GM12872 (cell line): ENCODE results near the gene SGTB.

Source experiments
- TF ChIP-seq, protein P1 (sequence below): IDR thresholded peaks from 3 replicates; pipeline ENCODE4 v1.5.1; 2011; ENCODE audit warnings: low read depth, mild to moderate bottlenecking, low read length, moderate library complexity; ENCODE audit not compliant: insufficient read depth

Gene SGTB, protein sequence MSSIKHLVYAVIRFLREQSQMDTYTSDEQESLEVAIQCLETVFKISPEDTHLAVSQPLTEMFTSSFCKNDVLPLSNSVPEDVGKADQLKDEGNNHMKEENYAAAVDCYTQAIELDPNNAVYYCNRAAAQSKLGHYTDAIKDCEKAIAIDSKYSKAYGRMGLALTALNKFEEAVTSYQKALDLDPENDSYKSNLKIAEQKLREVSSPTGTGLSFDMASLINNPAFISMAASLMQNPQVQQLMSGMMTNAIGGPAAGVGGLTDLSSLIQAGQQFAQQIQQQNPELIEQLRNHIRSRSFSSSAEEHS

DNA sequence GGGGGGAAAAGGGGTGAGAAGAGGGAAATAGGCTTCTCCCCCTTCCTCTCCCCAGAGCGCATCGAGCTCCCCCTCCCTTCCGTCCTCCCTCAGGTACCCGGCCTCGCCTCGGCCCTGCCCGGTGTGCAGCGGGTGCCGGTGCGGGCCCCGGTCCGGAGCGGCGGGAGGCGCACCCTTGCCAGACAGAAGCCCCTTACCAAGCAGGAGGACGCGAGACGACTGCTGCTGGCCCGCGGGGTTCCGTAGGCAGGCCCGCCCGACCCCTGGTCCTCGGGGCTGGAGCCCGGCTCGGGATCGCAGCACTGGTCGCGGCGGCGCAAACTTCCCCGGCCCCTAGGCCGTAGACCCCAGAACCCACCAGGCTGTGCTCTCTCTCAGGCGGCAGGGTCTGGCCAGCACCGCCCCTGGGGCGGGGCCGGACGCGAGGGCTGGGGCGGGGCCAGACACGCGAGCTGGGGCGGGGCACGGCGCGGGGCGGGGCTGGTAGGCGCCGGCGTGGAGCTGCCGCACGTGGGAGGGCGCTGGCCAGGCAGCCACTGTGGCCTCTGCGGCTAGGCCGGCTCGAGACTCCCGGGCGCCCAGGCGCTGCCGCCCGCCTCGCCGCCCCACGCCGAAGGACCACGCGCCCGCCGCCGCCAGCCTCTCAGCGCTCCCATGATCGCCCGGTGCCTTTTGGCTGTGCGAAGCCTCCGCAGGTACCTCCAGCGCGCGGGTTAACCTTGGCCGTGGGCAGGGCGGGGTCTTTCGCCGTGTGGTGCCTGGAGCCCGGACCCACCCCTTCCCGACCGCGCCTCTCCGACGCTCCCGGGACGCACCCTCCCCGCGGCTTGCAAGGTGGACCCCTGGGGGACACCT lies at the start of gene SGTB, which contains the start of gene NLN:
SGTB (minus strand) TSS at position 390 of the 855 bp plus-strand sequence. CDS start 1,302 bp downstream, outside the sequence.
NLN (plus strand) TSS at position 486 of the 855 bp plus-strand sequence; CDS start at position 655, 169 bp downstream.
- TF ChIP-seq, protein P1, sequence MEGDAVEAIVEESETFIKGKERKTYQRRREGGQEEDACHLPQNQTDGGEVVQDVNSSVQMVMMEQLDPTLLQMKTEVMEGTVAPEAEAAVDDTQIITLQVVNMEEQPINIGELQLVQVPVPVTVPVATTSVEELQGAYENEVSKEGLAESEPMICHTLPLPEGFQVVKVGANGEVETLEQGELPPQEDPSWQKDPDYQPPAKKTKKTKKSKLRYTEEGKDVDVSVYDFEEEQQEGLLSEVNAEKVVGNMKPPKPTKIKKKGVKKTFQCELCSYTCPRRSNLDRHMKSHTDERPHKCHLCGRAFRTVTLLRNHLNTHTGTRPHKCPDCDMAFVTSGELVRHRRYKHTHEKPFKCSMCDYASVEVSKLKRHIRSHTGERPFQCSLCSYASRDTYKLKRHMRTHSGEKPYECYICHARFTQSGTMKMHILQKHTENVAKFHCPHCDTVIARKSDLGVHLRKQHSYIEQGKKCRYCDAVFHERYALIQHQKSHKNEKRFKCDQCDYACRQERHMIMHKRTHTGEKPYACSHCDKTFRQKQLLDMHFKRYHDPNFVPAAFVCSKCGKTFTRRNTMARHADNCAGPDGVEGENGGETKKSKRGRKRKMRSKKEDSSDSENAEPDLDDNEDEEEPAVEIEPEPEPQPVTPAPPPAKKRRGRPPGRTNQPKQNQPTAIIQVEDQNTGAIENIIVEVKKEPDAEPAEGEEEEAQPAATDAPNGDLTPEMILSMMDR = no peak

DNA sequence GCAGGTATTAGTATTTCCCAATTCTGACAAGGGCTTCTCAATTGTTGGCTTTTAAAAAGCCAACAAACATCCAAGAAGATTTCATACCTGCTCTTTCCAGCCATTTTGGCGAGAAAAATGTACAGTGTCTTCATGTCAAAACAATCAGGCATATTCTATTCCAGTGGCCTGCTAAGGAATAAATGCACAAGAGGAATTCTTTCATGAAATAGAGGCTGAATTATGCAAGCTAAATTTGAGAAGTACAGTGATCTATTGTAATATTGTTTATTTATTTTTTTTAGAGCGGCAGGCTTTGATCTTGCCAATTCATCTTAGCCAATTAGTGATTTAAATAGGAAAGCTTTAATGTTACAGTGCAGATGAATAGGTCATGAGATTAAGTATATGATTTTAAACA lies 49.4 kb upstream of the SGTB start:
- TF ChIP-seq, protein P1 = no peak

DNA sequence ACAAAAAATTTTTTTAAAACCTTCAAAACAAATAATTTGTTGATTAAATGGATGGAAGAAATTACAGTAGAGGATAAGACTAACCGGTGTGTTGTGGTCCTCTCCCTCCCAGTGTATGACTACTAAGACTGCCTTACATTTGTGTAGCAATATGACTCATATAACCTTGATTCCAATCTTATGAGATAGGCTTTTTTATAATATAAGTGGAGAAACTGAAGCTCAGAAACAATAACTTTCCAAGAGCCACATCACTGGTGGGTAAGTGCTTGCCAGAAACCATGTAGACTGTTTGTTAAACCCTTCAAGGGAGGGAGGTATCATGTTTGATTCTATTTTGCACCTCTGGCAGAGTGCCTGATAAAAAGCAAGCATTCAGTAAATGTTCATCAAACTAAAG lies 47.6 kb upstream of the SGTB start:
- TF ChIP-seq, protein P1 = no peak

DNA sequence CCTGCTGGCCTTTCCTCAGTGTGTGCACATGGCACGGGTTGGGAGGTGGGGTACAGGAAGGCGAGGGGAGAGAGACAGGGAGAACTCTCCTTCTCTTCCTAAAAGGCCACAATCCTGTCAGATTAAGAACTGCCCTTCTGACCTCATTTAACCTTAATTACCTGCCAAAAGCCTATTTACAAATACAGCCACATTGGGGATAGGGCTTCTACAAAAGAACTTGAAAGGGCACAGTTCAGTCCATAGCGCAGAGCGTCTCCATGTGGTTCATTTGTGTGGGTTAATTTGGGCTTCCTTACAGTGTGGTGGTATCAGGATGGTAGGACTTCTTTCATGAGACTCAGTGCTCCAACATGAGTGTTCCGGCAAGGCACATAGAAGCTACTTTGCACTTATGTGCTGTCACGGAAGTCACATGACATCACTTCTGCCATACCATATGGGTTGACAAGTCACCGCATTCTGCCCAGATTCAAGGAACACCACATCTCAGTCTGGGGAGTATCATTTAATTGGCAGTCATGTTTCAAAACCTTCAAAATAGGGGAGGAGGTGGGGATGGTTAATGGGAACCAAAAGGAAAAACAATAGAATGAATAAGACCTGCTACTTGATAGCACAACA lies 46.9 kb upstream of the SGTB start:
- TF ChIP-seq, protein P1 = no peak

DNA sequence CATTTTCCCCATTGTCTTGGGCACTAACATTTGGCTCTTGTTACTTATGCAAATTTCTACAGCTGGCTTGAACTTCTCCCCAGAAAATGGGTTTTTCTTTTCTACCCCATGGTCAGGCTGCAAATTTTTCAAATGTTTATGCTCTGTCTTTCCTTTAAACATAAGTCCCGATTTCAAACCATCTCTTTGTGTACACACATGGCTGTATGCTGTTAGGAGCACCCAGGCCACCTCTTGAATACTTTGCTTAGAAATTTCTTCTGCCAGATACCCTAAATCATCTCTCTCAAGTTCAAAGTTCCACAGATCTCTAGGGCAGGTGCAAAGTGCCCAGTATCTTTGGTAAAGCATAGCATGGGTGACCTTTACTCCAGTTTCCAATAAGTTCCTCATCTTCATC lies 45.7 kb upstream of the SGTB start:
- TF ChIP-seq, protein P1 = no peak

DNA sequence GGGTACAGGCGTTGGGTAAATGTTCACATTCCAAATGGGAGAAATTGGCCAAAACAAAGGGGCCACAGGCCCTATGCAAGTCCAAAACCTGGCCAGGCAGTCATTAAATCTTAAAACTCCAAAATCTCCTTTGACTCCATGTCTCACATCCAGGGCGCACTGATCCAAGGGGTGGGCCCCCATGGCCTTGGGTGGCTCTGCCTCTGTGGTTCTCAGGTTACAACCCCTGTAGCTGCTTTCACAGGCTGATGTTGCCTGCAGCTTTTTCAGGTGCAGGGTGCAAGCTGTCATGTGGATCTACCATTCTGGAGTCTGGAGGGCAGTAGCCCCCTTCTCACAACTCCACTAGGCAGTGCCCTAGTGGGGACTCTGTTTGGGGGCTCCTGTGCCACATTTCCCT lies 44.9 kb upstream of the SGTB start:
- TF ChIP-seq, protein P1 = no peak

DNA sequence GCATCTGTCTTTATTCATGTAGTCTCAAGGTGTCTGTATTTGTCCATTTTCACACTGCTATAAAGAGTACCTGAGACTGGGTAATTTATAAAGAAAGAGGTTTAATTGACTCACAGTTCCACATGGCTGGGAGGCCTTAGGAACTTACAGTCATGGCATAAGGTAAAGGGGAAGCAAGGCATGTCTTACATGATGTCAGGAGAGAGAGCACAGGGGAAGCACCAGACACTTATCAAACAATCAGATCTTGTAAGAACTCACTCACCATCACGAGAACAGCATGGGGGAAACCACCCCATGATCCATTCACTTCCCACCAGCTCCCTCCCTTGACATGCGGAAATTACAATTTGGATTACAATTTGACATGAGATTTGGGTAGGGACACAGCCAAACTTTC lies 44.3 kb upstream of the SGTB start:
- TF ChIP-seq, protein P1 = no peak
